GM19099 (cell line): ENCODE measurements around the gene AHCYL2.

Experiments
- POLR2A ChIP-seq: IDR thresholded peaks from 3 replicates; pipeline ENCODE4 v1.6.1; 2011; ENCODE audit warnings: low read depth; ENCODE audit not compliant: insufficient read length; ENCODE audit errors: extremely low read depth

The AHCYL2 gene

DNA sequence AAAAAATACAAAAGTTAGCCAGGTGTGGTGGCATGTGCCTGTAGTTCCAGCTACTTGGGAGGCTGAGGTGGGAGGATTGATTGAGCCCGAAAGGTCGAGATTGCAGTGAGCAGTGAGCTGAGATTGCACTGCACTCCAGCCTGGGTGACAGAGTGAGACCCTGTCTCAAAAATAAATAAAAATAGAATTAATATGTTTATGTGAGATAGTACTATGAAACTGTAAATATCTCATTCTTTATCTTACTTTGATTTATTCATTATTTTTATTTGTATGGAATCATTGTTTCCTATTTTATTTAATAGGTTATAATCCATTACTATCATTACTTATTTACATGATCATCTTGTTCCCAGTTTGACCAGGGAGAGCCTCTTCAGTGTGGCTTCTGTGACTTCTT is 168.4 kb downstream of the AHCYL2 start:
- no peak for TF ChIP-seq POLR2A

DNA sequence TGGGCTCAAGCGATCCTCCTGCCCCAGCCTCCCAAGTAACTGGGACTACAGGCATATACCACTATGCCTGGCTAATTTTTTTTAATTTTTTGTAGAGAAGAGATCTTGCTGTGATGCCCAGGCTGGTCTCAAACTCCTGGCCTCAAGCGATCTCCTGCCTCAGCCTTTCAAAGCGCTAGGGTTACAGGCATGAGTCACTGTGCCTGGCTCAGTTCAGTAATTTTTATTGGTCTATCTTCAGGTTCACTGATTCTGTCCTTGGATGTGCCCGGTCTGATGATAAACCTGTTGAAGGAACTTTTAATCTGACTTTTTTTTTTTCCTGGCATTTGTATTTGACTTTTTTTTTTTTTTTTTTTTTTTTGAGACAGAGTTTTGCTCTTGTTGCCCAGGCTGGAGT is 169.3 kb downstream of the AHCYL2 start:
- TF ChIP-seq POLR2A: no peak

DNA sequence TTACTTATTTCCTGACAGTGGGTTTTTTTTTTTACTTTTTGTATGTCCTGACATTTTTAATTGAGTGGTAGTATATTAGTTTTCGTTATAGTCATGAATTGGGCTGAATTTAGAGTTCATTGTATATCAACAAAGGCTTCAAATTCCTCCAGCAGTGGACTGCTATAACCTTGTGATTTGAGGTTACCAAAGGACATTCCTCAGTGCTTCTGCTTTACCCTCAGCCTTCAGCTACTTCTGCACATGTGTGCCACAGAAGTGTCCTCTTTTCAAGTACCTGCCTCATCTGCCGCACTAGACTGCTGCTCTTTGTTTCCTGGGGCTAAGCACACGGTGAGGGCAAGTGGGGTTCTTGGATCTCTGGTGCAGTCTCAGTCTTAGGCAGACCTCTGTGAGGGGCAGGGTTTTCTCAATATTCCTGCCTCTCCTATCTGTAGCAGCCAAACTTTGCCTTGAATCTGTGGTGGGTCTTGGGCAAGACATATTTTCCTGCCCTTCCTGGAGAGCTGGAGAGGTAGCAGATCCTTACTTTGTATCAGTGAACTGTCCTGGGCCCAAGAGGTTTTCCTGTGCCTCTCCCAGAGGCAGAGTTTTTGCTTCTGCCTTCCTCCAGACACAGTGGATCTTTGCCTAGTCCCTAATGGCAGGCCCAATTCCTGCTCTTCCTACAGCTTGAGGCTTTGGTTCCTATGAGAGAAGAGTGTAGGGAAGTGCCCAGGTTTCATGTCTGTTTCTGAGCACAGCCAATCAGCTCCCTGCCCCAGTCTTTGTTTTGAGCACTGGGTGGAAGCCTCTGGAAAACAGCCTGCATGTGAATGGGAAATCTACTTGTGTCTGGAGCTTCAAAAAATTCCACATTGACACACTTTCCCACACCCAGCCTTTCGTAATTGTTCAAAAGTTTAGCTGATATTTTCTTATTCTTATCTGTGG is 170.4 kb downstream of the AHCYL2 start:
- no peak for TF ChIP-seq POLR2A

- TF ChIP-seq POLR2A: no peak
These were observed 176.6 kb downstream of the AHCYL2 start for GRCh38 chr7:129401228-129401966.

DNA sequence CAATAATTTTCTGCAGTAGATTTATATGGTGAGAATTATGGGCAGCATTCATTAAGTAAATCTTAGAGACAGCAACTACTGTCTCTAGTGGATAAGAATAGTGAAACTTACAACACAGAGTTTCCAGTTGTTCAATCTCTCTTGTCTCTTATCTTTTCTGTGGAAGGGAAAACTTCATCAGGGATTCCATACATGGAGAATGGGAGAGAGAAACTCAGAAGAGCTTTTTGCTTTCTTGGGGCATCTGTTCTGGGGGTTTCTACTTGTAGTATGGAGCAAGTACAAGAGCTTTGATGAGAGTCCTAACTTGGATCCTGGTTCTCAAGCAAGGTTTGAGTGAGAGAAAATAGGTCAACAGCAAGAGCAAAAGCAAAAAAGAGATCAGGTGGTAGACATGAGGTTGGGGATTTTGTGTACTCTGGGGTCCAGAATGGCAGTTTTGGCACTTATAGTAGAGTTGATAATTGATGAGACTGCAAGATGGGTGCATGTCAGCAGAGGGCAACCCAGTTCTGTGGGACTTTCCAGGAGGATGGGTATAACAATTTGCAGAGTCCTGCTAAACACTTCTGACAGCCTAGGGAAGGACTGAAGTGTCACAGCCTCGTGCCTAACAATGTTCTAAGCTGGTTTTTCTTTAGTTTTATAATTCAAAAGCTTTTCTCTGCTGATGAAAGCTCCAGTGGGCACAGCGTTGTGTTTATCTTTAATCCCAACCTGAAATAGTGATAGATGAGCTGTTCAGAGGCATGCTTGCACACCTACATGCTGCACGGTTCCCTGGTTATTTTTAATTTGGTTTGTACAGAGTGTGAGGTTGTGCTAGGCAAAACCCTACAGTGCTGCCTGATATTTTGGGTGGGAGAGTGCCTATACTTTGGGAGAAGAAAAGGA is 177.4 kb downstream of the AHCYL2 start:
- no peak for TF ChIP-seq POLR2A

GRCh38 chr7:129405527-129405926 is 180.7 kb downstream of the AHCYL2 start:
- no peak for TF ChIP-seq POLR2A

- TF ChIP-seq POLR2A: no peak
These were observed 187.7 kb downstream of the AHCYL2 start for GRCh38 chr7:129412501-129412900.

- TF ChIP-seq POLR2A: no peak
These were observed 192.2 kb downstream of the AHCYL2 start for GRCh38 chr7:129417073-129417472.

DNA sequence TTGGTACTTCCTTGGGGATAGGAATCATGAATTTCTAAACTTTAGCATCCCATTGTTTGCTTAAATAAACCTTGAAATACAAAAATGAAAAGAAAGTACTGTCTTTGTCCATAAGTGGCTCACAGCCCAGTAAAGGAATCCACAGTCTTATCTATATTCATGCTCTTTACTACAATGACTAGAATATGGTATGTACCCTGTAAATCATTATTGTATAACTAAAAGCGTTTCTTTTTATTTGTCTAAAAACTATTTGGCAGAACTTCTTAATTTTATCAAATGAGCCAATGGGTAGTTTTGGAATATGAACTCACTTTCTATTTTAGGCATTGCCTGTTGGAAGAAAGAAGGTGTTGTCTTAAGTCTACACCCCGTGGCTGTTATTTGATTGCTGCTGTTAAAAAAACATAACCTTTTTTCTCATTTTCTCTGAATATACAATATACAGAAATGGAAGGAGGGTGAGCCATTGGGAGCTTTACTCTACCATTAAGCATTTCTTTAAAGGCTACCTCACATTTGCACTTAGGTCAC is 197.0 kb downstream of the AHCYL2 start:
- TF ChIP-seq POLR2A: no peak

- no peak for TF ChIP-seq POLR2A
These were observed 197.9 kb downstream of the AHCYL2 start for GRCh38 chr7:129422727-129423126.

GRCh38 chr7:129423700-129424410 is 199.0 kb downstream of the AHCYL2 start:
- no peak for TF ChIP-seq POLR2A

DNA sequence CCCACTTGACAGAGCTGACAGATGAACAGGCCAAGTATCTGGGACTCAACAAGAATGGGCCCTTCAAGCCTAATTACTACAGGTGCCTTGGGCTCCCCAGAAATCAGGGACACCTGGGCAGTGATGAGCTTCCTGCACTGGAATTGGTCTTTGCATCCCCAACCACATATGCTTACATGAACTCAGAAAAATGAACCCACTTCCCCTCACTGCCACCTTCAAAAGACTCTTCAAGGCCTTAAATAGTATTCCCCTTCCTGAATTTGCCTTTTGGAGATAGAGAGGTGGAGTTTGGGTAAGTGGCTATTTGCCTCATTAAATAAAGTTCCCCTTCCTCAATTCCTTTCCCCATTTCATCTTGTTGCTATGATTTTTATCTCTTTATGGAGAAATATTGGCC is 201.7 kb downstream of the AHCYL2 start:
- TF ChIP-seq POLR2A: no peak

GRCh38 chr7:129427526-129428045 is 202.8 kb downstream of the AHCYL2 start:
- no peak for TF ChIP-seq POLR2A
